GM21381 (cell line): ENCODE data around the gene CELA3B.
A peak's percentile ranks its signal among the peaks of the same experiment; 100 is the strongest.
"Not testable (repeated sequence)": the region's sequence is repeated elsewhere in the genome, so short reads cannot be mapped to it uniquely, and the experiment has no call there.

Source experiments
- ATAC-seq: cut with Tn5 transposase; IDR thresholded peaks from one replicate; pipeline ENCODE4 v1.9.1; 2021; ENCODE audit warnings: mild to moderate bottlenecking, moderate library complexity; ENCODE audit not compliant: unreplicated experiment

The CELA3B gene

GRCh38 chr1:21976703-21977239, at the start of gene CELA3B:
Gene CELA3B, plus strand, starts transcription at chr1:21977022. Its CDS starts 18 bp downstream, at chr1:21977040.
- not testable (repeated sequence) for ATAC-seq

GRCh38 chr1:21927533-21928237, 49.1 kb upstream of the CELA3B start:
- ATAC-seq: no peak

- no peak for ATAC-seq
Observed at GRCh38 chr1:21930080-21930571, 46.7 kb upstream of the CELA3B start.

GRCh38 chr1:21930629-21931170, 46.1 kb upstream of the CELA3B start:
- no peak for ATAC-seq

- ATAC-seq: no peak
Observed at GRCh38 chr1:21931171-21932093, 45.4 kb upstream of the CELA3B start.

GRCh38 chr1:21932127-21932526, 44.7 kb upstream of the CELA3B start:
- no peak for ATAC-seq

- ATAC-seq: no peak
Observed at GRCh38 chr1:21933397-21934248, 43.2 kb upstream of the CELA3B start.

- ATAC-seq: no peak
Observed at GRCh38 chr1:21935393-21935804, 41.4 kb upstream of the CELA3B start.

GRCh38 chr1:21935891-21936365, 40.9 kb upstream of the CELA3B start:
- ATAC-seq: no peak

- ATAC-seq: no peak
Observed at GRCh38 chr1:21936366-21937031, 40.3 kb upstream of the CELA3B start.

GRCh38 chr1:21937034-21937371, 39.8 kb upstream of the CELA3B start, which contains the start of gene HSPG2:
Gene HSPG2, minus strand, starts transcription at chr1:21937310. Its CDS starts 93 bp downstream, at chr1:21937217.
- peak; percentile 20 for ATAC-seq

GRCh38 chr1:21937372-21938121, 39.3 kb upstream of the CELA3B start:
- ATAC-seq: peak; percentile 69

- no peak for ATAC-seq
Observed at GRCh38 chr1:21938732-21939538, 37.9 kb upstream of the CELA3B start.

GRCh38 chr1:21939650-21940374, 37.0 kb upstream of the CELA3B start:
- ATAC-seq: no peak

- ATAC-seq: no peak
Observed at GRCh38 chr1:21940492-21940891, 36.3 kb upstream of the CELA3B start.

- ATAC-seq: no peak
Observed at GRCh38 chr1:21941370-21941769, 35.5 kb upstream of the CELA3B start.

GRCh38 chr1:21942464-21942863, 34.4 kb upstream of the CELA3B start:
- no peak for ATAC-seq
